Stimulated activated CD8-positive, alpha-beta memory T cell treated with anti-CD3 and anti-CD28 coated beads, Interleukin-7, amount 100 ng/mL, for 4 hours (primary cell): ENCODE results near the gene PDCD6IP.
"Not testable (repeated sequence)": the region's sequence is repeated elsewhere in the genome, so short reads cannot be mapped to it uniquely, and the experiment has no call there.

Experiments
- DNase-seq, 2 donors: peaks; one replicate each; pipeline ENCODE4 v3.0.0-alpha.2; 2020; ENCODE audit warnings: low read depth in 2 of 2

PDCD6IP gene, protein sequence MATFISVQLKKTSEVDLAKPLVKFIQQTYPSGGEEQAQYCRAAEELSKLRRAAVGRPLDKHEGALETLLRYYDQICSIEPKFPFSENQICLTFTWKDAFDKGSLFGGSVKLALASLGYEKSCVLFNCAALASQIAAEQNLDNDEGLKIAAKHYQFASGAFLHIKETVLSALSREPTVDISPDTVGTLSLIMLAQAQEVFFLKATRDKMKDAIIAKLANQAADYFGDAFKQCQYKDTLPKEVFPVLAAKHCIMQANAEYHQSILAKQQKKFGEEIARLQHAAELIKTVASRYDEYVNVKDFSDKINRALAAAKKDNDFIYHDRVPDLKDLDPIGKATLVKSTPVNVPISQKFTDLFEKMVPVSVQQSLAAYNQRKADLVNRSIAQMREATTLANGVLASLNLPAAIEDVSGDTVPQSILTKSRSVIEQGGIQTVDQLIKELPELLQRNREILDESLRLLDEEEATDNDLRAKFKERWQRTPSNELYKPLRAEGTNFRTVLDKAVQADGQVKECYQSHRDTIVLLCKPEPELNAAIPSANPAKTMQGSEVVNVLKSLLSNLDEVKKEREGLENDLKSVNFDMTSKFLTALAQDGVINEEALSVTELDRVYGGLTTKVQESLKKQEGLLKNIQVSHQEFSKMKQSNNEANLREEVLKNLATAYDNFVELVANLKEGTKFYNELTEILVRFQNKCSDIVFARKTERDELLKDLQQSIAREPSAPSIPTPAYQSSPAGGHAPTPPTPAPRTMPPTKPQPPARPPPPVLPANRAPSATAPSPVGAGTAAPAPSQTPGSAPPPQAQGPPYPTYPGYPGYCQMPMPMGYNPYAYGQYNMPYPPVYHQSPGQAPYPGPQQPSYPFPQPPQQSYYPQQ

DNA sequence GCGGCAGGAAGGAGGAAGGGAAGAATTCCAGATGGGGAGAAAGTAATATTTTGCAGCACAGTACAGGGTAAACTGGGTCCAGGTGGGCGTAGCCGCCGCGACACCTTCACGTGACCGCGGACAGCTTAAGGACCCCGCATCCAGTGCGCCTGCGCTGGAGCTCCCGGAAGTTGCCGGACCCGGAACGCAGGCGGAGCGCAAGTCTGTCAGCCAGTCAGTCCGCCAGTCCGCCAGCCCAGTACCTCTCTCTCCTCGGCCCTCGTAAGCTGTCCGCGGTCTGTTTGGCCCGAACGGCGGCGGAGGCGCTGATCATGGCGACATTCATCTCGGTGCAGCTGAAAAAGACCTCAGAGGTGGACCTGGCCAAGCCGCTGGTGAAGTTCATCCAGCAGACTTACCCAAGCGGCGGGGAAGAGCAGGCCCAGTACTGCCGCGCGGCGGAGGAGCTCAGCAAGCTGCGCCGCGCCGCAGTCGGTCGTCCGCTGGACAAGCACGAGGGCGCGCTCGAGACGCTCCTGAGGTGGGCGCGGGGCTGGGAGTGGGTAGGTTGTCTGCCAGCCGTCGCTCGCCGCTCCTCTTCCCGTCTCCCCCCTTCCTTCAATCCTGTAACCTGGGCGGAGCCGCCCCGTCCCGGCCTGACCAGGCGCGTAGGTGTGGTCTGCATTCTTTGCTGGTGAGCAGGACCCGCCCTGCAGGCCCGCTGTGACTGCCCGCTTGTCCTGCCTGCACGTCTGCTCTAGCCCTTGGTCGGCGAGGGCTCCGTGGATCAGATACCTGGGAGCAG is at the start of gene PDCD6IP:
TSS of gene PDCD6IP (plus strand) at position 213 of the 784 bp plus-strand sequence. CDS start at position 312, 99 bp downstream.
- peak; percentile 78 to 85 for DNase-seq

DNA sequence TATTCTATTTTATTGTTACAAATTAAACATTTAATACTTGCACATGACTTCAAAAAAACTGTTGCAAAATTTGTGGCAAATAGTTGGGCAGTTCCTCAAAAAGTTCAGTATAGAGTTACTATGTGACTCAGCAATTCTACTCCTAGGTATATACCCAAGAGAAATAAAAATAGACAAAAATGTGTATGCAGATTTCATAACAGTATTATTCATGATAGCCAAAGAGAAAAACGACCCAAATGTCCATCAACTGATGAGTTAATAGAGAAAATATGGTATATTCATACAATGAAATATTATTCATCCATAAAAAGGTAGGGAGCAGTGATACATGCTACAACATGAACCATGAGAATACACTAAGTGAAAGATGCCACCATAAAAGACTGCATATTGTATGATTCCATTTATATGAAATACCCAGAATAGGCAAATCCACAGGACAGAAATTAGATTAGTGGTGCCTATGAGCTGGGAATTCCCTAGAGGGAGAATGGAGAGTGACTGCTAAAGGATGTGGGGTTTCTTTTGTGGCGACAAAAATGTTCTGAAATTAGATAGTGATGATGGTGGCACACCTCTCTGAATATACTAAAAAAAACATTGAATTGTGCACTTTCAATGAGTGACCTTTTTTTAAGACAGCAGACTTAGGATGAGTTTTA is 48.8 kb upstream of the PDCD6IP start:
- no peak for DNase-seq

DNA sequence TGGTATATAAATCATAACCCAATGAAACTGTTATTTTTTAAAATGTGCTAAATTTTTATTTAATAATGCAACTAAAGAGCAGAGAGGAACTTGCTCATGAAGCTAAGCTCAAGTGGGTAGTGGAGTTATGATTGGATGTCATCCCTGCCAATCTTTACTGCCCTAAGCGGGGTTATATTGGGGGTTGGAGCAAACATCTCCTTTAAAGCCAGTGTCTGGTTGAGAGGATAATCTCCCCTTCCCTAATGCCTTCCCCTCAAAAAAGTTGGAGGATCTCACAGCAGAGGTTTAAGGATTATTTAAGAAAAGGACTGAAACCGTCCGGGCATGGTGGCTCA is 48.2 kb upstream of the PDCD6IP start:
- DNase-seq = no peak

DNA sequence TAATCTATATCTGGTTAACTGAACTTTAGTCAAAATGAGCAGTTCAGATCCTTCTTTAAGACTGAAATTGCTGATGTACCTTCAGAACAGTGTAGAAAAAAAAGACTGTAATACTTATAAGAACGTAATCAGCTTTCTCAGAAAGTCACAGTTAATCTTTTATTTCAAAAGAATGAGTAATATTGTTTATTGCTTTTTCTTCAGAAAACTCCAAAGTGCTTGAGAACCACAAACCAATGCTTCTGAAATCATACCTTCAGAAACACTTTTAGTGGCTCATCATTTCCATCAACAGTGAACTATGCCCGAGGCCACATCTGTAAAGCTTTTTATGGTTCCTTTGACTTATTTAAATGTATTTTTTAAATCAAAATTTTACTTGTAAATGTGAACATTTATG is 47.1 kb upstream of the PDCD6IP start:
- no peak for DNase-seq

DNA sequence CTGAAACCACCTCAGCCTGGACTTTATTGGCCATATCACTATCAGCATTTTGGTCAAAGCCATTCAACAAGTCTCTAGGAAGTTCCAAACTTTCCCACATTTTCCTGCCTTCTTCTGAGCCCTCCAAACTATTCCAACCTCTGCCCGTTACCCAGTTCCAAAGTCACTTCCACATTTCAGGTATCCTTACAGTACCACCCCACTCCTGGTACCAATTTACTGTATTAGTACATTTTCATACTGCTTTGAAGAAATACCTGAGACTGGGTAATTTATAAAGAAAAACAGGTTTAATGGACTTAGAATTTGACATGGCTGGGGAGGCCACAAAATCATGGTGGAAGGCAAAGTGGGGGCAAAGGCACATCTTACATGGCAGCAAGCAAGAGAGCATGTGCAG is 44.0 kb upstream of the PDCD6IP start:
- DNase-seq = not testable (repeated sequence)

DNA sequence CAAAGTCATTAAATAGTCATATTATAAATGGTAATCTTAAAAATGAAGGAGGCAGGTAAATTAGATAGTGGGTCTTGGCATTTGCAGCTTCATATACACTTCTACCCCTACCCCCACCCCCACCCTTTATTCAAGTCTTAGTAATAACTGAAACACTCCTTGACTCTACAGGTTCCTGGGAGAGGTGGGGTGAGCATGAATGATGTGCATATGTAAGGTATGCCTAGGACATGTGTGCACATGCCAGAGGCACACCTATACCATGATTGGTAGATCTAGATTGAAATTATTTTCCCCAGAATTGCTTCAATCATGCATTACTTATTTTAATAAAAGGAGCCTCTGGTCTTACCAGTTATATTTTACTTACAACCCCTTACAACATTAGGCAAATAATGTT is 40.1 kb upstream of the PDCD6IP start:
- DNase-seq = no peak

DNA sequence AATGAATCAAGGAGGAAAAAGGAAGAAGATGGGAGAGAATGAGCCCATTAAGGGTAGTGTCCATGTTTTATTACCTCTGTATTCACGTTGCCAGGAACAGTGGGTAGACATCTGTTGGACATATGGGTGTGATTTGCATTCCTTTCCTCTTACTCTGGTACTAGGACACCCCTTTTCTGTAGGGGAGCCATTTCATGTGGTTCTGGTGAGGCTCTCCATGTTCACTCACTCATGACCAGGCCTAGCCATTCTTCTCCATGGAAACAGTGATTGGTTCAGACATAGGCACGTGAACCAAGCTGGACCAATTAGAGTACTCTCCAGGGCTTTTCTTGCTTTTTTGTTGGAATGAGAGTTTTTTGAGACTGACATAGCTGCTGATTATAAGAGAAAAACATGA is 39.6 kb upstream of the PDCD6IP start:
- no peak for DNase-seq

DNA sequence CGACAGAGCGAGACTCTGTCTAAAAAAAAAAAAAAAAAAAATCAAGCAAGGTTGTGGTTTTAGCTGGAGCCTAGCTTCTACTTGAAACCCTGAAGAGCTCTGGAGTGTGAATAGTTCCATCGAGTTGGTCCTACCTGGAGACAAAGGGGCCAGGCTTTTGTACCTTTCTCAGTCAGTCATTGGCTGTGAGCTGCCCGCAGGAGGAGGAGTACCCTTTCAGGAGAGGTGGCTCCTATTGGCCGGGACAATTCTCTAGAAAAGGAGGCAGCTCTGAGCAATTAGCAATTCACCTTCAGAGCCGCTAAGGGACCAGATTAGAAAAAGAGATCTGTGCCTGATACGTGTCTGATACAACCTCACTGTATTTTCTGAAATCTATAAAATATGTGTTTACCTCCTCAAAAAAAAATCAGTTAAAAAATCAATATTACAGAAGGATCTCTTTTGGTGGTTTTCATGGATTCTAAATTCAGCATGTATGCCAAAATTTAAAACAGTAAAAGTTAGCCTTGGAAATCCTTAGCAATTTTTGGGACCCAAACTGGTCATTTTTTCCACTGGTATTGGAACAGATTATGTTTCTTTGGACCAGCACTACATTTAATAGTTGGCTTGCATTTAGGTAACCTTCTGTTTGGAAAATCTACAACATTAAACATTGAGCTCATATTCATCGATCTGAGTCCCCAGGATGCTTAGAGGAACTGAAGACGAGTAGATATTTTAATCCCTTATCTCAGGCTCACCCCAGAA is 29.7 kb upstream of the PDCD6IP start:
- no peak for DNase-seq

DNA sequence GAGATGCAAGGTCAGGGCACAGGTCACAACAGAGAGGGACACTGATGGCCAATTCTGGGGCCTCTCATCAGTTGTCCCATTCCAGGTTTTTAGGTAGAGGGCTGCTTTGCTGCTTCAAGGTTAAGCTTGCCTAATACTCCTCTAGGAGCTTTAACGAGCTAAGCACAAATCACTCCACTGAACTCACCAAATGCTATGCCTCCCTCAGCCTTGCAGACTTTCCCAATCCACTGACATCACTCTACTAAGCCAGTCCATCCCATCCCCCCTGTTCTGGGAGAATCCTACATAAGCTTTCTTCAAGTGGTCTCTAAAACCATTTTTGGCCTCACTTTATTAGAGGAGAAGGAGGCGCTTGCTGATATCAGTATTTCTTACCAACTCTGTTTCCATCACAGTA is 24.8 kb upstream of the PDCD6IP start:
- DNase-seq = no peak

DNA sequence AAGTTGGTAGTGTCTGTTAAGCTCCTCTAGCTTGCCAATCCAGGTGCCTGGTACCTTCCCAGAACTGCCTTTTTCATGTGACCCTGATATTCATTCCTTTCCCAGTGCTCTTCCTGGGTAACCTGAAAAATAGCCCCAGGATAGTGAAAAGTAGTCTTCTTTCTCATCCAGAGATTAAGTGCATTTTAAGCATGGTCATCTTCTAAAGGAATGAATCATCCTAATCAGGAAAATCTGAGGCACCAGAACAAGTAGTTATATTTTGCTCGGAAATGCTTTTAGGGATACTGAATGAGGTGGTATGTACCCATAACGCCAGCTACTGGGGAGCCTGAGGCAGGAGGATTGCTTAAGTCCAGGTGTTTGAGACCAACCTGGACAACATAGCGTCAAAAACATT is 23.1 kb upstream of the PDCD6IP start:
- DNase-seq = no peak

DNA sequence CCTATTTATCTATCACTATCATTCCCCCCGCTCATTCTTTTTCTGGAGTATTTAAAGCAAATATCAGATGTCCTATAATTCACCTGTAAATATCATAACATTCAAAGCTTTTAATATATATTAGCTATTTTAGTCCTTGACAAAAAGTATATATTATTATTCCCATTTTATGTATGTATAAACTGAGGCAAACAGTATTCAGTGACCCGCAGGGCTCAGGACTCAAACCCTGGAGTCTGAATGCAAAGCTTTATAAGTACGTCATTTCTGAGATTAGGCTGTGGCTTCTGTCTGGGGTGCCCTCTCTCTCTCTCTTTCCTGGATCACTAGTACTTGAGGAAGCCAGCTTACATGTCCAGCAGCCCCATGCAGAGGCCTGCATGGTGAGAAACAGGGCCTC is 20.4 kb upstream of the PDCD6IP start:
- no peak for DNase-seq

DNA sequence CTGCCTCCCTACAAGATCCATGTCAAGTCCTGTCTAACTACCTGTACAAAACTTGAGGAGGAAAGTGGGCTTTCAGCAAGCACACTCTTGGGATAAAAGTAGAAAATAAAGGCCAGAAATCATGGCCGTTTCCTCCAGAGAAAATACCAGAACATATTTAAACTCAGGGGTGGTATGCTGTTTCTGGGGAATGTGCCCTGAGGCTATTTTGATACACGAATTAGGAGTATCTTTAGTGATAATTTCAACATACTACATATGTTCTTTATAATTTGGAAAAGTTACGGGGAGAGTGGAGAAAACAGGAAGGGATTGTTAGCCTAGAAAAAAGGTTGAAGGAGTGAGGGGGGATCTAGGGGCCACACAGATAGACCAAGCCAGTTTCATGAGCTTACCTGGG is 18.7 kb upstream of the PDCD6IP start:
- no peak for DNase-seq

DNA sequence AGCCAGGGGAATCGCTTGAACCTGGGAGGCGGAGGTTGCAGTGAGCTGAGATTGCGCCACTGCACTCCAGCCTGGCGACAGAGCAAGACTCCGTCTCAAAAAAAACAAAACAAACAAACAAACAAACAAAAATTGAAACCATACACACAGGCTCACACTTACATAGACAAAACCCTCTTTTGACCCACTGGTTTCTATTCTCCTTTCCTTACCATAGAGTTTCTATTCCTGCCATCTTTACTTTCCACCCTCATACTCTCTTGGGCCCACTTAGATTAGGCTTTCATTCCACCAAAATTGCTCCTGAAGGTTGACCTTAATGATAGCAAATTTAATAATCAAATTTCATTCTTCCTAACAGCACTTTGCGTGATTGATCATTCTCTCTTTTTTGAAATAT is 17.0 kb upstream of the PDCD6IP start:
- DNase-seq = not testable (repeated sequence)

DNA sequence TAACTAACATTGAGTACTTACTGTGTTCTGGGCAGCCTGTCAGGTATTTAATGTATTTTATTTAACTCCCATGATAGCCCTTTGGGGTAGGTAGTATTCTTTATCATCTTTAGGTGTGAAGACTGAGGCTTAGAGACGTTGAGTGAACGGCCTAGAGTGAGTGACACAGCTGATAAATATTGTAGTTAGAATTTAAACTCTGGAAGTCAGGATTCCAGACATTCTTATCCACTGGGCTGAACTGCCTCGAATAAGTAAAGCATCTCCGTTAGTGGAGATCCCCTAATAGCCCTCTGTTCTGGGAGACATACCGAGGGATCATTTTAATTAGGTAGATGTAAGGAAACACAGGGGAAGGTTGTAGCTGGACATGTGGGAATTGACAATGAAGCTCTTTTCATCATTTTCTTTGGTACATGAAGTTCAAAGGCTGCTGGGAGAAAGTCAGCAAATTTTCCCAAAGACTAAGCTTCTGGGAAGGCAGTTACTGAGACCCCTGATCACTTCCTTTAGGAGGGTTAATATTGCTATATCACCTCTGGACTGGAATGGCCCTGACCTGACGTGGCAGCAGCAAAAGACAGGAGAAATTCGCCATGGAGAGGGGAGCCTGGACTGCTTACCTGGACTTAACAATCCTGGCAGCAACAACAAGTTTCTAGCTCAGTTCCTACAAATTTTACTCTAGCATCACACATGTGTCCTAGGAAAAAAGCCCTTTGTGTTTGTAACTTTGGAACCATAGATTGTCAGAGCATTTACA is 11.7 kb upstream of the PDCD6IP start:
- DNase-seq = no peak

DNA sequence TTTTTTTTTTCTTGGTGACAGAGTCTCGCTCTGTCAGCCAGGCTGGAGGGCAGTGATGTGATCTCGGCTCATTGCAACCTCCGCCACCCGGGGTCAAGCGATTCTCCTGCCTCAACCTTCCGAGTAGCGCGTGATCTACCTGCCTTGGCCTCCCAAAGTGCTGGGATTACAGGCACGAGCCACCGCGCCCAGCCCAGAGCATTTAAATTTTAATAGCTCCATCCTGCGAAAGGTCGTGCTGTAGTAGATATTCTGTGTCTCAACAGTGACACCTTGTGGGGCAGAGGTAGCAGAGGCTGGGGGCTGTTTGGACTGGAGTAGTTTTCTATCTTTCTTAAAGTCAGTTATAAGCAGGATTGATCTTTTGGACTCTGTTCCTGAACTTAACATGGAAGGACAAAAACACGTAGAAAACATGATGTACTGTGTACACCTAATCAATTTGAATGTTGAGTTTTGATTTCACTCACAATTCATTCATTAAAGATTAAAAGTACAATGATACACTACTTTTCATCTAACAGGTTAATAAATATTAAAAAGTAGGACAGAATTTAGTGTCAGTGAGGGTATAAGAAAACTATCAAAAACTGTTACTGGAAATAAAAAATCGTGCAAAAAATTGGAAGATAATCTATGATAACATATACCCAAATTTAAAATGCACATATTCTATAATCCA is 11.0 kb upstream of the PDCD6IP start:
- peak; percentile 19 to 48 for DNase-seq

DNA sequence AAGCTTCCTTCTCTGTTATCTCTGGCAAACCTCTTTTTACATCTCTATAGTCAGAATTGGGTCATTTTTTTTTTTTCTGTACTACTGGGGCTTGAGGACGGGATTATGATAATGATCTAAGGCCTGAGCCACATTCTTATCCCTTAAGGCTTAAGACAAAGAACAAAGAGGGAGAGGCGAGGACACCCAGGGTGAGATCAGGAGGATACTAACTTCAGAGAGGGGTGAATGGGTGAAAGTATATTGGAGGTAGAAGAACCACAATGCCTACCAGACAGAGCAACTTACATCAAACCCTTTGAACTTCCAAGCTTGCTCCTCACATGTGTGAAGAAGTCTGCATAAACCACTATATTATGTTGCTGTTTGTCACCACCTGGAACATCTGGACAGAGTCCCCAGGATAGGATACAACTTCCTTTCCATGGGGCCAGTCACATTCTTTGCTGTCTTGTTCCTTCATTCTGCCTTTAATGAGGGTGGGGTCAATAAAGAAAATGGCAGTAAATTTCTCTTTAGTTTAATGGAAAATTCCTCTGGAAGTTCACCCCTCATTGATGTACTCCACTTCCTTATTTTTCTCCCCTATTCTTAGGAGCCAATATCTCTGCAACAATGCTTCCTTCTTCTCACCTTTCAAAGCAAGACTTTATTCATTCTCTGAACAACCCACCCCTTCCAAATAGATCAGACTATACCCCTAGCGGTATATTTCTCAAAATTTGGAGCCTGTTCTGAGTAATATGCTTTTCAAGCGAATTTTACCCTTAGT is 9.1 kb upstream of the PDCD6IP start:
- no peak for DNase-seq

DNA sequence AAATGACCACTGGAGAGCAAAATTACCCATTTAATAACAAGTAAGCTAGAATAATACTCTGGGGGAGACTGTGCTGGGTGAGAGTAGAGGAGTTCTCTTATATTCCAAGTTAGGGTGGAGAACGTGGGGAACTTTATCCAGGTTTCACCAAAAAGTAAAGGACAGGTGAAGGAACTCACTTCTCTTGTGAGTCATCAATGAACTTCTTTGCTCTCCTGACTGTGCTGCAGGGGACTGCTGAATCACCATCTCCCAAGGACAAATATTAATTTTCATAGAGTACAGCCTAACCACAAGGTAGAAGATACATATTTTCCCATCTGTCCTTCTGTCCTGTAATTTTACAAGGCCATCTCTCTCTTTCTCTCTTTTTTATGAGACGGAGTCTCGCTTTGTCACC is 8.3 kb upstream of the PDCD6IP start:
- DNase-seq = no peak

DNA sequence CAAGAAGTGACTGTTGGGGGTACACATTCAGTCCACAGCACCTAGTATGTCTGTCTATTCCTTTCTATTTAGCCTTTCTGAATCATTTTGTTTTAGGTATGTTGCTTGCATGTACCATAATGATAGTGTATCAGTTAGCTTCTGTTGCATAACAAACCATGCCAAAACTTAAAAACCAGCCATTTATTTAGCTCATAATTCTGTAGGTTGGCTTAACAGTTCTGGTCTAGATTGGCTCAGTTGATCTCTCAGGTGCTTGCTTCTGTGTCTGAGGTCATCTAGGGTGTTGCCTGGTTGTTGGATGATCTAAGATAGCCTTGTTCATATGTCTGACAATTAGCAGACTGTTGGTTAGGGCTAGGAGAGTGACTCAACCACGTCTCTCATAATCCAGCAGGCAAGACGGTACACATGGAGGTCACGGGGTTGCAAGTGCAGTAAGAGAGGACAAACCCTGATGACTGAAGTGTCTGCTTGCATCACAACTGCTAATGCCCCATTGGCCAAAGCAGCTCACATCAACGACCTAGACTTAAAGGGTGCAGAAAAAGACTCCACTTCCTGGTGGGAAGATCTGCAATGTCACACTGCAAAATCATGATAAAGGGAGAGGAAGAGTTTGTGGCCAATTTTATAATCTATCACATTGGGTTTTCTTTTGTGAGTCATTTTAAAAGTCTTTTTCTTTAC is 6.8 kb upstream of the PDCD6IP start:
- no peak for DNase-seq
